ENCODE data around the gene TENT5C.

GRCh38 chr1:117645343-117645742 lies 39.5 kb downstream of the TENT5C start:
- no peak for TF ChIP-seq E2F8 (IDR thresholded peaks at IDR 0.05; ENCODE audit: low read depth, partially characterized antibody)
- TF ChIP-seq CTCF (IDR thresholded peaks at IDR 0.05 in 2 of 3, conservative IDR thresholded peaks at IDR 0.05 in 1 of 3; ENCODE audit: control insufficient read depth in 2 of 3, extremely low read depth in 1 of 3, insufficient read depth in 1 of 3, low read depth in 3 of 3, low read length in 3 of 3), result no peak
- no peak for TF ChIP-seq RCOR1 (conservative IDR thresholded peaks at IDR 0.05; ENCODE audit: low read depth, low read length)

All from GM12878 (cell line).